PC-3 (cell line): ENCODE results near the gene GAA. TPM values are rescaled to one million over a fixed set of nuclear protein-coding genes. Genes with fewer than 3 reads are reported as not detected.
A peak's percentile ranks its signal among the peaks of the same experiment; 100 is the strongest.

ENCODE experiments used
- ATAC-seq: fragments of 200-7000 bp; cut with Tn5 transposase; 2 replicates; pipeline ENCODE4 v1.9.1; 2020; ENCODE audit warnings: mild to moderate bottlenecking, moderate library complexity
- BruUV-seq: library from RNA; stranded (reverse); fragments of 400-500 nt; replicated peaks from 2 replicates; lab custom pipeline; 2021; lab: Mats Ljungman, UMichigan
- CTCF ChIA-PET: fragments of 300-600 bp; sonication (Branson Sonifier 250); formaldehyde crosslinking; loops from one replicate; lab custom pipeline; 2022; ENCODE audit warnings: antibody characterized with exemption; lab: Charles Lee
- POLR2A ChIA-PET: fragments of 300-600 bp; sonication (Branson Sonifier 250); formaldehyde crosslinking; loops from one replicate; lab custom pipeline; 2022; ENCODE audit warnings: antibody characterized with exemption; ENCODE audit not compliant: unreplicated experiment; lab: Charles Lee
- DNase-seq: peaks from one replicate; pipeline ENCODE4 v3.0.0-alpha.2; 2015
- H2AFZ ChIP-seq: fragments of 300-600 bp; sonication (generic); 2 replicates; pipeline ENCODE4 v1.6.0; 2016; ENCODE audit warnings: antibody characterized with exemption, low read length
- H3F3A ChIP-seq: fragments of 300-600 bp; sonication (generic); one replicate; pipeline ENCODE4 v1.6.0; 2017; ENCODE audit warnings: antibody characterized with exemption, low read length, control low read depth, mild to moderate bottlenecking; ENCODE audit not compliant: unreplicated experiment
- H3K27ac ChIP-seq: fragments of 300-600 bp; sonication (generic); 2 replicates; pipeline ENCODE4 v1.5.1; 2016; ENCODE audit warnings: mild to moderate bottlenecking, low read length
- H3K27me3 ChIP-seq: fragments of 300-600 bp; sonication (generic); 2 replicates; pipeline ENCODE4 v1.6.1; 2016; ENCODE audit warnings: low read length, mixed read lengths
- H3K36me3 ChIP-seq: fragments of 300-600 bp; sonication (generic); 2 replicates; pipeline ENCODE4 v1.6.1; 2016; ENCODE audit warnings: low read depth, mixed run types, low read length, mixed read lengths
- H3K4me1 ChIP-seq: fragments of 300-600 bp; sonication (generic); 2 replicates; pipeline ENCODE4 v1.5.1; 2016; ENCODE audit warnings: low read length; ENCODE audit not compliant: insufficient read depth
- H3K4me2 ChIP-seq: fragments of 300-600 bp; sonication (generic); 2 replicates; pipeline ENCODE4 v1.6.0; 2016; ENCODE audit warnings: low read length
- H3K4me3 ChIP-seq: fragments of 300-600 bp; sonication (generic); 2 replicates; pipeline ENCODE4 v1.5.1; 2016; ENCODE audit warnings: mild to moderate bottlenecking, low read length, mixed read lengths
- H3K79me2 ChIP-seq: fragments of 300-600 bp; sonication (generic); 2 replicates; pipeline ENCODE4 v1.6.1; 2017; ENCODE audit warnings: low read length, mixed read lengths
- H3K9ac ChIP-seq: fragments of 300-600 bp; sonication (generic); 2 replicates; pipeline ENCODE4 v1.6.0; 2016; ENCODE audit warnings: mild to moderate bottlenecking, low read length
- H3K9me2 ChIP-seq: fragments of 300-600 bp; sonication (generic); replicated peaks from 2 replicates; pipeline ENCODE4 v1.6.1; 2016; ENCODE audit warnings: mixed run types, low read length, mixed read lengths
- H3K9me3 ChIP-seq: fragments of 300-600 bp; sonication (generic); 2 replicates; pipeline ENCODE4 v1.6.1; 2016; ENCODE audit warnings: low read length, mixed read lengths
- H4K20me1 ChIP-seq: fragments of 300-600 bp; sonication (generic); 2 replicates; pipeline ENCODE4 v1.6.1; 2016; ENCODE audit warnings: low read length, mixed read lengths
- CTCF ChIP-seq: fragments of 300-600 bp; sonication (generic); conservative IDR thresholded peaks from 2 replicates; pipeline ENCODE4 v1.5.1; 2017; ENCODE audit warnings: antibody characterized with exemption, low read depth, mild to moderate bottlenecking, low read length
- EZH2 ChIP-seq: fragments of 300-600 bp; sonication (generic); IDR thresholded peaks from one replicate; pipeline ENCODE4 v1.6.1; 2017; ENCODE audit warnings: antibody characterized with exemption, mild to moderate bottlenecking, low read length; ENCODE audit not compliant: unreplicated experiment
- EZH2phosphoT487 ChIP-seq: fragments of 300-600 bp; sonication (generic); IDR thresholded peaks from 2 replicates; pipeline ENCODE4 v1.6.1; 2018; ENCODE audit warnings: mild to moderate bottlenecking, antibody characterized with exemption, low read length, borderline replicate concordance
- intact Hi-C: fragments of 100-400 bp; cut with micrococcal nuclease; formaldehyde crosslinking; loops from 2 replicates; pipeline ENCODE4 v1.9.0; 2023
- total RNA-seq: library from RNA; depleted of rRNA; stranded (reverse); fragments of >200 nt; gene quantifications from 2 replicates; pipeline ENCODE4 v1.2.3, GENCODE V29; 2014

Gene GAA
- total RNA-seq, 1 experiment from 2014 or later: 76.2 TPM

DNA sequence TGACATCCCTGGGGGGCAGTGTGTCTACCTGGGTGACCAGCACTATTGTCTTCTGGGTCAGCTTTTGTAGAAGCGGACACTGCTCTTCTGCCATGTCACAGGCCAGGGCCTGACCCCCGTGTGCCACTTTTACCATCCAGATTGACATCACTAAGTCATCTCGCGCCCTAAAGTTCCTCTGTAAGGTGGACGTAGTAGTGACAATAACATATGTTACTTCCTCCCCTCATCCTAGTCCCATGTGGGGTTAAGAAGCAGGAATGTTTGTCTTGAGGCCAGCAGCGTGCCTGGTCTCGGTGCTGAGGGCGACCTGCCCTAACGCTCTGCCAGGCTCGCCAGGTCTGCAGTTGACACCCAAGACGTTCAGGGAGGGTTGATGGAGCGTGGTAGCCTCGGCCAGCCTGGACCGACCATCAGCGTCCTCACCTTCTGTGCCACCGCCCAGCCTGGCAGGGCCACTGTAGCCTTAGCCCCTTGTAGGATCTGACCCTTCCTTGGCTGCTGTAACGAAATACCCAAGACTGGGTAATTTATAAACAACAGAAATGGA lies 20.7 kb downstream of the GAA start:
- DNase-seq: no peak
- ChIA-PET POLR2A (no interaction called here), CTCF (no interaction called here)
- H3K27ac ChIP-seq: no peak overlapping the region
- H3K9me3 ChIP-seq: no peaks in the 10 kb centered on the region
- H3K9ac ChIP-seq: no peak overlapping the region
- H3F3A ChIP-seq: no peaks in the 10 kb centered on the region
- H3K27me3 ChIP-seq: no peaks in the 10 kb centered on the region
- TF ChIP-seq CTCF (no peak), EZH2phosphoT487 (no peak), EZH2 (no peak)
- H3K36me3 ChIP-seq: no peaks in the 10 kb centered on the region
- no TSS peak for BruUV-seq
- H2AFZ ChIP-seq: no peak overlapping the region
- no peaks in the 10 kb centered on the region for H3K79me2 ChIP-seq
- ATAC-seq: no peak
- H3K4me3 ChIP-seq: no peak overlapping the region
- no peaks in the 10 kb centered on the region for H3K9me2 ChIP-seq
- peaks cover 6% of the 10 kb centered on the region; the same call in 1 of the 2 replicates for H3K4me1 ChIP-seq
- no peak overlapping the region for H3K4me2 ChIP-seq
- no peaks in the 10 kb centered on the region for H4K20me1 ChIP-seq
- intact Hi-C loops: no loop called here

DNA sequence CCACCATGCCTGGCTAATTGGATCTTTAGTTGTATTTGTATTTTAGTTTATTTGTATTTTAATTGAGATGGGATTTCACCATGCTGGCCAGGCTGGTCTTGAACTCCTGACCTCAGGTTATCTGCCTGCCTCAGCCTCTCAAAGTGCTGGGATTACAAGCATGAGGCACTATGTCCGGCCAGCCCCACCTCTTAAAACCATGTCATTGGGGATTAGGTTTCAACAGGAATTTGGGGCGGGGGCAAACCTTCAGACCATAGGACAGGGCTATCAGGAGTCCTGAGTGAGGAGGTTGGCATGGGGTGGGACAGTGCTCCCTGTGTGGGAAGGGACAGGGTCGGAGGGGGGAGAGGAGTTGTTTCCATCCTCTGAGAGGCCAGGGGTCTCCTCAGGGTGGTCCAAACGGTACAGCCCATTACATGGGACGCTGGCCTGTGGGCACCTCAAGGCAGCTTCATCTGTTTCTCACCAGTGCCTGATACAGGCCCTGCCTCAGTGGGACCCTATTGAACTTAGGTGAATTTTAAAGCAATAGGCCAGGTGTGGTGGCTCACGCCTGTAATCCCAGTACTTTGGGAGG lies 21.6 kb downstream of the GAA start:
- DNase-seq: no peak
- no peak overlapping the region for H3K4me2 ChIP-seq
- H3F3A ChIP-seq: no peaks in the 10 kb centered on the region
- intact Hi-C loops: no loop called here
- ChIA-PET POLR2A (no interaction called here), CTCF (no interaction called here)
- H3K4me3 ChIP-seq: no peak overlapping the region
- no peak for ATAC-seq
- peaks cover 6% of the 10 kb centered on the region; the same call in 1 of the 2 replicates for H3K4me1 ChIP-seq
- H3K27ac ChIP-seq: no peak overlapping the region
- H3K9me2 ChIP-seq: no peaks in the 10 kb centered on the region
- no peak overlapping the region for H3K9ac ChIP-seq
- no peaks in the 10 kb centered on the region for H3K36me3 ChIP-seq
- TF ChIP-seq EZH2phosphoT487: no peak
- no peak for TF ChIP-seq CTCF
- TF ChIP-seq EZH2: no peak
- no peaks in the 10 kb centered on the region for H4K20me1 ChIP-seq
- no peaks in the 10 kb centered on the region for H3K27me3 ChIP-seq
- no TSS peak for BruUV-seq
- no peaks in the 10 kb centered on the region for H3K9me3 ChIP-seq
- no peak overlapping the region for H2AFZ ChIP-seq
- H3K79me2 ChIP-seq: no peaks in the 10 kb centered on the region

- TF ChIP-seq CTCF (no peak), EZH2phosphoT487 (no peak), EZH2 (no peak)
- DNase-seq: peak; percentile 84
Observed at GRCh38 chr17:80123791-80124190, 22.4 kb downstream of the GAA start.

More at GRCh38 chr17:80123791-80124190, 22.4 kb downstream of the GAA start:
- ChIA-PET POLR2A (interaction anchor here (0.5 kb wide), 1 partner anchor 20 kb away, joined by 3 read pairs; no protein-coding TSS in a partner anchor), CTCF (interaction anchor here (1.5 kb wide), 1 partner anchor 22 kb away, joined by 6 read pairs; the partner anchor contains the start of gene GAA)
- no peak overlapping the region for H3K9ac ChIP-seq
- H4K20me1 ChIP-seq: no peaks in the 10 kb centered on the region
- ATAC-seq: peak; percentile 93
- no peaks in the 10 kb centered on the region for H3K36me3 ChIP-seq
- H3K27me3 ChIP-seq: no peaks in the 10 kb centered on the region
- H2AFZ ChIP-seq: no peak overlapping the region
- no peak overlapping the region for H3K4me2 ChIP-seq
- H3F3A ChIP-seq: no peaks in the 10 kb centered on the region
- no peak overlapping the region for H3K4me3 ChIP-seq
- intact Hi-C loops: no loop called here
- no peaks in the 10 kb centered on the region for H3K9me3 ChIP-seq
- H3K9me2 ChIP-seq: no peaks in the 10 kb centered on the region
- no TSS peak for BruUV-seq
- H3K27ac ChIP-seq: no peak overlapping the region
- H3K79me2 ChIP-seq: no peaks in the 10 kb centered on the region
- H3K4me1 ChIP-seq: peaks cover 6% of the 10 kb centered on the region; the same call in 1 of the 2 replicates
